ENCODE measurements around the gene GNAI3. TPM values are rescaled to one million over a fixed set of nuclear protein-coding genes. Genes with fewer than 3 reads are reported as not detected.

The GNAI3 gene
- total RNA-seq, 1 experiment from 2014 or later = 12.8 TPM

- ChIA-PET CTCF (interaction anchor here (0.7 to 1.7 kb wide), 2 partner anchors 18 to 24 kb away, joined by 3 to 5 read pairs; no protein-coding TSS in a partner anchor), POLR2A (ENCODE audit: low non-redundant PET) (no interaction called here)
- BruUV-seq (replicated peaks) = no TSS peak
- H3K9me3 ChIP-seq (ENCODE audit: low read depth, low read length, poor library complexity, severe bottlenecking) = no peaks in the 10 kb centered on the region
- H3K27me3 ChIP-seq (replicated peaks; ENCODE audit: insufficient read depth, low read depth, low read length, poor library complexity) = no peaks in the 10 kb centered on the region
- H3K27ac ChIP-seq (ENCODE audit: low read depth, low read length, poor library complexity, severe bottlenecking) = no peak overlapping the region
- TF ChIP-seq EZH2 (IDR thresholded peaks at IDR 0.05; ENCODE audit: borderline replicate concordance, low read depth, low read length, poor library complexity, severe bottlenecking) = no peak
- no peak for TF ChIP-seq CTCF (conservative IDR thresholded peaks at IDR 0.05; ENCODE audit: low read depth, low read length)
- no peak for DNase-seq (ENCODE audit: low spot score)
- peaks cover 7% of the 10 kb centered on the region for H3K4me1 ChIP-seq (ENCODE audit: insufficient read depth, low read length, poor library complexity, severe bottlenecking)
- intact Hi-C loops (cut with micrococcal nuclease; ENCODE audit: unreplicated experiment) = no loop called here
- H3K36me3 ChIP-seq (ENCODE audit: insufficient read depth, low read length, poor library complexity, severe bottlenecking) = no peaks in the 10 kb centered on the region
- H3K4me3 ChIP-seq (ENCODE audit: low read depth, low read length, poor library complexity, severe bottlenecking) = no peak overlapping the region
Observed at GRCh38 chr1:109508001-109508872, 40.2 kb upstream of the GNAI3 start.

- no peak for TF ChIP-seq EZH2 (IDR thresholded peaks at IDR 0.05; ENCODE audit: borderline replicate concordance, low read depth, low read length, poor library complexity, severe bottlenecking)
- no peak for TF ChIP-seq CTCF (conservative IDR thresholded peaks at IDR 0.05; ENCODE audit: low read depth, low read length)
- Histone ChIP-seq H3K36me3 (ENCODE audit: insufficient read depth, low read length, poor library complexity, severe bottlenecking) (no peaks in the 10 kb centered on the region), H3K27ac (ENCODE audit: low read depth, low read length, poor library complexity, severe bottlenecking) (no peak overlapping the region), H3K9me3 (ENCODE audit: low read depth, low read length, poor library complexity, severe bottlenecking) (no peaks in the 10 kb centered on the region), H3K27me3 (replicated peaks; ENCODE audit: insufficient read depth, low read depth, low read length, poor library complexity) (no peaks in the 10 kb centered on the region), H3K4me1 (ENCODE audit: insufficient read depth, low read length, poor library complexity, severe bottlenecking) (peaks cover 7% of the 10 kb centered on the region), H3K4me3 (ENCODE audit: low read depth, low read length, poor library complexity, severe bottlenecking) (peak overlapping the region; percentile 57)
- CTCF ChIA-PET = interaction anchor here (0.7 kb wide), 1 partner anchor 23 kb away, joined by 3 read pairs; no protein-coding TSS in a partner anchor
- intact Hi-C loops (cut with micrococcal nuclease; ENCODE audit: unreplicated experiment) = no loop called here
- POLR2A ChIA-PET (ENCODE audit: low non-redundant PET) = no interaction called here
- DNase-seq (ENCODE audit: low spot score) = no peak
- no TSS peak for BruUV-seq (replicated peaks)
Observed at GRCh38 chr1:109508873-109509175, 39.6 kb upstream of the GNAI3 start.

DNA sequence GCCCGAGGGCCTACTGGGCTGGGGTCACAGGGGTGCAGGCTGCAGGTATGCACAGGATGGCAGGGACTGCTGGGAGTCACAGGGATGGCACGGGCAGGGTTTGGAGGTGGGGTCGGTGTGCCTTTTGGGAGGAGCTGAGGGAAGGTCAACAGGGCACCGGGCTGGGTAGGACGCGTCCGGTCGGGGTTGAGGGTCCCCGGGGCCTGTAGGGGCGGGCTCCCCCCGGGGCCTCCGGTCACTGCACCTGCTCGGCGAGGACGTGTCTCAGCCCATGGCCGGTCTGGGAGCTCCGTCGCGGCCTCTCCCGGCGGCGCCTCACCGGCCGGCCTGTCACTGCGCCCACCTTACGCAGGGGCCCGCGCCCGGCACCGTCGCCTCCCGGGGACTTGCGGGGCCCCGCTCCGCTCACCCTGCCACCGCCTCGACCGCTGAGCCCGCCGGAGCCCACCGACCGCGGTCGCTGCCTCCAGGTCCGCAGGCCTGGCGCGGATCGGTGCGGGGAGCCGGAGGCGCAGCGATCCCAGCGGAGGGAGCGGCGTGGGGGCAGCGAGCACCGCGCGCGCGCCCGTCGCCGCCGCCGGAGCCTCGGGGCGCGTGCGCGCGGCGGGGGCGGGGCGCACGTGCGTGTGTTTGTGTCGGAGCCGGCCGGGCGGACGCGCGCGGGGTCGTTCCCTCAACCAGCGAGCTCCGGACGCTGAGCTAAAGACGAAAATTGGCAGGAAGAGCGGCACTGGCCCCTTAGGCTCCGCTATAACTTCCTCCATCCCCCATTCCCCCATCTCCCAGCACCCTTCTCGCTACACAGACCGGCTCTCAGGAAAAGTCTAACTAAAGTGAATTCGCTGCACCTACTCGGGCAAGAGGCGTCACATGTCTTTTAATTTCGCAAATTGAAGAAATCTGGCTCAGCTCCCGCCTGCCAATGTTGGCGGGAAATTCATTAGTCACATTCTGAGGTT, 39.0 kb upstream of the GNAI3 start, which contains the start of gene AMIGO1:
Gene AMIGO1 (minus strand): TSS at position 552 of the 959 bp plus-strand sequence. CDS start 815 bp downstream, outside the sequence.
- POLR2A ChIA-PET (ENCODE audit: low non-redundant PET) = no interaction called here
- H3K27me3 ChIP-seq (replicated peaks; ENCODE audit: insufficient read depth, low read depth, low read length, poor library complexity) = no peaks in the 10 kb centered on the region

More for the DNA sequence above, 39.0 kb upstream of the GNAI3 start, which contains the start of gene AMIGO1:
- Histone ChIP-seq H3K27ac (ENCODE audit: low read depth, low read length, poor library complexity, severe bottlenecking) (no peak within 1 kb of the TSS), H3K36me3 (ENCODE audit: insufficient read depth, low read length, poor library complexity, severe bottlenecking) (no peaks in the 10 kb centered on the region), H3K4me1 (ENCODE audit: insufficient read depth, low read length, poor library complexity, severe bottlenecking) (peaks cover 7% of the 10 kb centered on the region), H3K4me3 (ENCODE audit: low read depth, low read length, poor library complexity, severe bottlenecking) (peak within 1 kb of the TSS; percentile 57), H3K9me3 (ENCODE audit: low read depth, low read length, poor library complexity, severe bottlenecking) (no peaks in the 10 kb centered on the region)
- no TSS peak for BruUV-seq (replicated peaks)
- peak; percentile 75 for DNase-seq (ENCODE audit: low spot score)
- CTCF ChIA-PET = no interaction called here
- TF ChIP-seq CTCF (conservative IDR thresholded peaks at IDR 0.05; ENCODE audit: low read depth, low read length) (no peak), EZH2 (IDR thresholded peaks at IDR 0.05; ENCODE audit: borderline replicate concordance, low read depth, low read length, poor library complexity, severe bottlenecking) (no peak)
- intact Hi-C loops (cut with micrococcal nuclease; ENCODE audit: unreplicated experiment) = no loop called here
